HCT116 (cell line): ENCODE data around the gene UBA52. TPM values are rescaled to one million over a fixed set of nuclear protein-coding genes. Genes with fewer than 3 reads are reported as not detected.

Experiments used
- ATAC-seq: fragments of 200-7000 bp; cut with Tn5 transposase; 2 replicates; pipeline ENCODE4 v1.9.1; 2020; ENCODE audit warnings: mild to moderate bottlenecking, moderate library complexity
- BruUV-seq: library from RNA; stranded (reverse); fragments of 400-500 nt; replicated peaks from 2 replicates; lab custom pipeline; 2021; lab: Mats Ljungman, UMichigan
- CTCF ChIA-PET: fragments of 300-600 bp; sonication (Branson Sonifier 250); formaldehyde crosslinking; loops from one replicate; lab custom pipeline; 2021; ENCODE audit warnings: antibody characterized with exemption; lab: Charles Lee
- POLR2A ChIA-PET: fragments of 300-600, 350-600 bp; sonication (Branson Sonifier 250); formaldehyde crosslinking; loops from one replicate; lab custom pipeline; 2021; ENCODE audit warnings: antibody characterized with exemption; lab: Charles Lee
- RAD21 ChIA-PET, 2 experiments: fragments of 300-600 bp; sonication (Branson Sonifier 250); formaldehyde crosslinking; loops; one replicate each; lab custom pipeline; 2023; ENCODE audit warnings: low total read pairs in 2 of 2; ENCODE audit not compliant: uncharacterized antibody in 2 of 2, unreplicated experiment in 2 of 2, low non-redundant PET in 1 of 2; lab: Charles Lee
- DNase-seq: peaks from one replicate; pipeline ENCODE4 v3.0.0-alpha.2; 2010; ENCODE audit warnings: low read depth, low spot score
- H2AFZ ChIP-seq: fragments of 200-600 bp; shearing (Covaris generic), sonication (generic); 2 replicates; pipeline ENCODE4 v1.6.1; 2017; ENCODE audit warnings: low read depth, mixed run types, mixed read lengths, antibody characterized with exemption, low read length; ENCODE audit not compliant: poor library complexity, severe bottlenecking
- H3K27ac ChIP-seq: 2 replicates; pipeline ENCODE4 v1.5.1; 2012; ENCODE audit warnings: low read depth, low read length
- H3K27me3 ChIP-seq: fragments of 200-600 bp; sonication (generic); 2 replicates; pipeline ENCODE4 v1.6.1; 2016; ENCODE audit warnings: mixed run types, low read length, mixed read lengths; ENCODE audit not compliant: insufficient read depth
- H3K36me3 ChIP-seq, 2 experiments: fragments of 200-500 bp in 1 of 2; fragments of 200-600 bp in 1 of 2; sonication (Bioruptor generic) in 1 of 2; sonication (generic) in 1 of 2; 2 replicates each; pipeline versions ENCODE4 v1.5.1 to v1.6.1; 2014 to 2016; ENCODE audit warnings: low read length in 2 of 2, inconsistent platforms in 1 of 2, mixed read lengths in 1 of 2, mixed run types in 1 of 2; ENCODE audit not compliant: insufficient read depth in 2 of 2, control insufficient read depth in 1 of 2
- H3K4me1 ChIP-seq, 2 experiments: fragments of 200-600 bp in 1 of 2; sonication (generic) in 1 of 2; 2 replicates each; pipeline versions ENCODE4 v1.5.1 to v1.6.1; 2012 to 2017; ENCODE audit warnings: low read length in 2 of 2, inconsistent platforms in 1 of 2, mild to moderate bottlenecking in 1 of 2, mixed read lengths in 1 of 2, mixed run types in 1 of 2, moderate library complexity in 1 of 2; ENCODE audit not compliant: insufficient read depth in 2 of 2, control insufficient read depth in 1 of 2
- H3K4me2 ChIP-seq: fragments of 200-600 bp; sonication (generic); 2 replicates; pipeline ENCODE4 v1.6.1; 2017; ENCODE audit warnings: mixed run types, low read length, mixed read lengths
- H3K4me3 ChIP-seq, 2 experiments: fragments of 200-600 bp in 1 of 2; sonication (generic) in 1 of 2; replicated peaks in 1 of 2; 2 replicates each; pipeline ENCODE4 v1.5.1; 2011 to 2016; ENCODE audit warnings: low read length in 2 of 2, control low read depth in 1 of 2, low read depth in 1 of 2, mild to moderate bottlenecking in 1 of 2, mixed read lengths in 1 of 2, mixed run types in 1 of 2
- H3K79me2 ChIP-seq: fragments of 200-600 bp; sonication (generic); 2 replicates; pipeline ENCODE4 v1.6.1; 2017; ENCODE audit warnings: mild to moderate bottlenecking, mixed run types, low read length, moderate library complexity, mixed read lengths; ENCODE audit not compliant: insufficient read depth
- H3K9ac ChIP-seq: fragments of 200-600 bp; sonication (generic); 2 replicates; pipeline ENCODE4 v1.6.1; 2016; ENCODE audit warnings: low read length, mixed read lengths
- H3K9me2 ChIP-seq: fragments of 200-600 bp; sonication (generic), shearing (Covaris generic); 2 replicates; pipeline ENCODE4 v1.6.1; 2017; ENCODE audit warnings: mixed run types, mild to moderate bottlenecking, moderate library complexity; ENCODE audit not compliant: insufficient read depth
- H3K9me3 ChIP-seq, 2 experiments: fragments of 200-500 bp in 1 of 2; fragments of 200-600 bp in 1 of 2; sonication (Bioruptor generic) in 1 of 2; sonication (generic) in 1 of 2; 2 replicates each; pipeline ENCODE4 v1.6.1; 2014 to 2017; ENCODE audit warnings: low read length in 2 of 2, mixed read lengths in 2 of 2, inconsistent platforms in 1 of 2, low read depth in 1 of 2, mild to moderate bottlenecking in 1 of 2, mixed run types in 1 of 2, moderate library complexity in 1 of 2; ENCODE audit not compliant: control insufficient read depth in 1 of 2, insufficient read depth in 1 of 2
- H4K20me1 ChIP-seq: fragments of 200-600 bp; sonication (generic), shearing (Covaris generic); 2 replicates; pipeline ENCODE4 v1.6.1; 2017; ENCODE audit warnings: mixed run types, mild to moderate bottlenecking, moderate library complexity; ENCODE audit not compliant: insufficient read depth
- ATF3 ChIP-seq: IDR thresholded peaks from 2 replicates; pipeline ENCODE4 v1.6.1; 2012
- CBX3 ChIP-seq: IDR thresholded peaks from 2 replicates; pipeline ENCODE4 v1.6.1; 2012; ENCODE audit warnings: low read depth
- EZH2 ChIP-seq: fragments of 200-600 bp; sonication (generic); IDR thresholded peaks from 2 replicates; pipeline ENCODE4 v1.6.1; 2017; ENCODE audit warnings: antibody characterized with exemption, mixed run types
- EZH2phosphoT487 ChIP-seq: fragments of 200-600 bp; IDR thresholded peaks from 2 replicates; pipeline ENCODE4 v1.6.1; 2018; ENCODE audit warnings: antibody characterized with exemption, borderline replicate concordance
- JUND ChIP-seq: IDR thresholded peaks from 2 replicates; pipeline ENCODE4 v1.6.1; 2012
- RAD21 ChIP-seq: IDR thresholded peaks from 2 replicates; pipeline ENCODE4 v1.6.1; 2012; ENCODE audit warnings: low read depth, mild to moderate bottlenecking
- SP1 ChIP-seq: IDR thresholded peaks from 2 replicates; pipeline ENCODE4 v1.6.1; 2012; ENCODE audit warnings: low read depth
- YY1 ChIP-seq: IDR thresholded peaks from 2 replicates; pipeline ENCODE4 v1.6.1; 2011; ENCODE audit warnings: low read length, low read depth, moderate library complexity, mild to moderate bottlenecking; ENCODE audit not compliant: insufficient replicate concordance; ENCODE audit errors: extremely low read depth
- ZNF274 ChIP-seq: fragments of 200-500 bp; sonication (Bioruptor generic); IDR thresholded peaks from 2 replicates; pipeline ENCODE4 v1.6.1; 2014; ENCODE audit warnings: mild to moderate bottlenecking, low read depth, low read length, inconsistent platforms
- intact Hi-C: fragments of 100-400 bp; cut with micrococcal nuclease; formaldehyde crosslinking; loops from 2 replicates; pipeline ENCODE4 v1.10.0; 2022
- total RNA-seq: library from RNA; stranded (reverse); gene quantifications from one replicate; pipeline ENCODE4 v1.2.1, GENCODE V29; 2021; ENCODE audit not compliant: unreplicated experiment

UBA52 gene
- total RNA-seq, 1 experiment from 2014 or later: 1,743 TPM

- H4K20me1 ChIP-seq: no peaks in the 10 kb centered on the region
- H3K9me2 ChIP-seq: no peaks in the 10 kb centered on the region
- H3K4me1 ChIP-seq: peaks cover 10 to 34% of the 10 kb centered on the region in 2 experiments
- H3K9me3 ChIP-seq: no peaks in the 10 kb centered on the region
- H3K79me2 ChIP-seq: no peaks in the 10 kb centered on the region
- H3K27me3 ChIP-seq: peaks cover 29% of the 10 kb centered on the region; the same call in 1 of the 2 replicates
- RAD21 ChIA-PET: no interaction called here
- H3K4me2 ChIP-seq: peak overlapping the region; percentile 76
- H3K4me3 ChIP-seq: peak overlapping the region; percentile 42 to 59; a peak in 3 of 4 replicates
- TF ChIP-seq EZH2phosphoT487: no peak
- TF ChIP-seq, all 23 proteins: peak for 0
- Histone ChIP-seq H3K36me3 (no peaks in the 10 kb centered on the region), H3K9ac (no peak overlapping the region), H2AFZ (no peak overlapping the region), H3K27ac (no peak overlapping the region)
- no TSS peak for BruUV-seq
- intact Hi-C loops: no loop called here
- DNase-seq: no peak
- POLR2A ChIA-PET: interaction anchor here (1.2 kb wide), 1 partner anchor 24 kb away, joined by 6 read pairs; no protein-coding TSS in a partner anchor
- ATAC-seq: no peak
- CTCF ChIA-PET: no interaction called here
Observed at GRCh38 chr19:18613589-18614234, 42.1 kb downstream of the UBA52 start.

- Histone ChIP-seq H3K27me3 (peaks cover 18% of the 10 kb centered on the region; the same call in 1 of the 2 replicates), H4K20me1 (no peaks in the 10 kb centered on the region), H3K9me3 (no peaks in the 10 kb centered on the region), H2AFZ (no peak overlapping the region), H3K9ac (no peak overlapping the region), H3K36me3 (no peaks in the 10 kb centered on the region), H3K4me3 (no peak overlapping the region), H3K9me2 (no peaks in the 10 kb centered on the region), H3K4me1 (peaks cover 1 to 22% of the 10 kb centered on the region in 2 experiments; a peak in 3 of 4 replicates), H3K27ac (no peak overlapping the region), H3K79me2 (no peaks in the 10 kb centered on the region), H3K4me2 (no peak overlapping the region)
- CTCF ChIA-PET: no interaction called here
- TF ChIP-seq JUND (no peak), CBX3 (no peak), ATF3 (no peak), SP1 (no peak), EZH2 (no peak), RAD21 (no peak), ZNF274 (no peak), EZH2phosphoT487 (no peak), YY1 (no peak)
- RAD21 ChIA-PET: no interaction called here
- DNase-seq: no peak
- ATAC-seq: no peak
- intact Hi-C loops: no loop called here
- POLR2A ChIA-PET: no interaction called here
- BruUV-seq: no TSS peak
Observed at GRCh38 chr19:18616023-18616422, 44.4 kb downstream of the UBA52 start.
